HUES64 (cell line): ENCODE results near the gene KIAA1549.
"Not testable (repeated sequence)": the region's sequence is repeated elsewhere in the genome, so short reads cannot be mapped to it uniquely, and the experiment has no call there.

ENCODE experiments used
- H3K27ac ChIP-seq: 2 replicates; pipeline ENCODE4 v1.7.0; 2013; ENCODE audit warnings: low read depth, low read length, inconsistent platforms
- H3K27me3 ChIP-seq: 2 replicates; pipeline ENCODE4 v1.6.1; 2013; ENCODE audit warnings: mild to moderate bottlenecking, low read length; ENCODE audit not compliant: insufficient read depth
- H3K36me3 ChIP-seq: 2 replicates; pipeline ENCODE4 v1.6.1; 2013; ENCODE audit warnings: mild to moderate bottlenecking, low read length; ENCODE audit not compliant: insufficient read depth
- H3K4me1 ChIP-seq: 2 replicates; pipeline ENCODE4 v1.6.1; 2013; ENCODE audit warnings: mild to moderate bottlenecking, low read length, moderate library complexity; ENCODE audit not compliant: insufficient read depth
- H3K4me3 ChIP-seq: 2 replicates; pipeline ENCODE4 v1.5.1; 2013; ENCODE audit warnings: mild to moderate bottlenecking, low read length, moderate library complexity
- H3K9ac ChIP-seq: 2 replicates; pipeline ENCODE4 v1.6.1; 2013; ENCODE audit warnings: mild to moderate bottlenecking, low read depth, low read length
- H3K9me3 ChIP-seq: 2 replicates; pipeline ENCODE4 v1.6.1; 2013; ENCODE audit warnings: low read depth, low read length; ENCODE audit not compliant: insufficient read depth
- WGBS: fragments of 150-250, 120-280 bp; methylation state at CpG from one replicate; pipeline ENCODE4 v1.1.7; 2013; ENCODE audit warnings: missing lambda C conversion rate; 5-methylcytosine and 5-hydroxymethylcytosine counted together

Gene KIAA1549

DNA sequence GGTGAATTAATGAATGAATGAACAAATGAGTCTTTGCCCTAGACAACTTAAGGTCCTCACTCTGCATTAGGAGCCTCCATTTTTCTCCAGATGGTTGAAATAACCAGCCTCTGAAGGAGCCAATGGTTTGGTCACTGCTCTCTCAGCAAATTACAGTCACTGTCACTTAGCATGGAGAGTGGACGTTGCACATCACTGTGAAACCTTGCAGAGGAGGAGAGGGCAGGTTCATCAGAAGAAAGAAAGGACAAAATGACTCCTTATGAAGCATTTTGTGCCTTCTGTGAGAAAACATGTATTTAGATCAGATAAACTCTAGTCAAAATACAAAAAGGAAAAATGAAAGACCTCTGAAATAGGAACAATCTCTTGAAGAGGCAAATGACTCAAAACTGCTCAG is 176.6 kb downstream of the KIAA1549 start:
- H3K27me3 ChIP-seq = no peaks in the 10 kb centered on the region
- H3K9me3 ChIP-seq = no peaks in the 10 kb centered on the region
- no peaks in the 10 kb centered on the region for H3K36me3 ChIP-seq
- 77% methylated on average over 1 of the region's 1 CpG for WGBS
- no peaks in the 10 kb centered on the region for H3K4me1 ChIP-seq
- H3K9ac ChIP-seq = no peak overlapping the region
- H3K27ac ChIP-seq = no peak overlapping the region
- no peak overlapping the region for H3K4me3 ChIP-seq

DNA sequence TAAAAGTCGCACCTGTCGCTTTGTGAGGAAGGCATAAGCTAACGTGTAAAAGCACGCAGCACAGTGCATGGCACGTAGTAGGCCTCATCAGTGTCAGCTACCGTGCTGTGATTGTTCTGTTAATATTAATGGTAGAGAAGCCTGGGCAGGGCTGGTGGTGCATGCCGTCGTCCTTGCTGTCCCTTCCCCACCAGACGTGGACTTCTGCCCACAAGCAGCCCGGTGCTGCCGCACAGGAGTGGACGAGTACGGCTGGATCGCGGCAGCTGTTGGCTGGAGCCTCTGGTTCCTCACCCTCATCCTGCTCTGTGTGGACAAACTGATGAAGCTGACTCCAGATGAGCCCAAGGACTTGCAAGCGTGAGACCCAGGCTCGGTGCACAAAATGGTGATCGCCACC is 178.5 kb downstream of the KIAA1549 start:
- Histone ChIP-seq H3K36me3 (no peaks in the 10 kb centered on the region), H3K27ac (no peak overlapping the region), H3K9me3 (no peaks in the 10 kb centered on the region), H3K4me3 (no peak overlapping the region), H3K4me1 (peaks cover 7% of the 10 kb centered on the region), H3K27me3 (peaks cover 7% of the 10 kb centered on the region; the same call in 1 of the 2 replicates), H3K9ac (no peak overlapping the region)
- WGBS = 95% methylated on average over 18 of the region's 18 CpGs

DNA sequence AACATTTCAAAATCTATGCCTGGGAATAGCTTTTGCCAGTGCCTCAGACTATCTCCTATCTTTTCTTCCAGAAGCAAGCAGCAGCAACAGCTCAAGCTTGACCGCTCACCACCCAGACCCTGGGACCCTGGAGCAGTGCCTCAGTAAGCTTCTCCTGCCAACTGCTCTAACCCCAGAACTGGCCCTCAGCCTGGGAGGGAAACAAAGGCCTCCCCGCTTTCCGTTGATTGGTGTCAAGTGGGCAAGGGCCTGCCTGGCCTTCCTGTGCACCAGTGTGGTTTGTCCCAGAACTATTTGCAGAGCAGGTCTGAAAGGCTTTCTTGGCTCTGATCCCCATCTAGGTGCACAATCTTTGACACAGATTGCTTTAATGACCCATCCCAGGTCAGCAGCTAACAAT is 179.9 kb downstream of the KIAA1549 start:
- WGBS = 98% methylated on average over 3 of the region's 3 CpGs
- Histone ChIP-seq H3K27ac (no peak overlapping the region), H3K4me3 (no peak overlapping the region), H3K27me3 (peaks cover 7% of the 10 kb centered on the region; the same call in 1 of the 2 replicates), H3K9ac (no peak overlapping the region), H3K4me1 (peaks cover 9% of the 10 kb centered on the region), H3K36me3 (no peaks in the 10 kb centered on the region), H3K9me3 (no peaks in the 10 kb centered on the region)

DNA sequence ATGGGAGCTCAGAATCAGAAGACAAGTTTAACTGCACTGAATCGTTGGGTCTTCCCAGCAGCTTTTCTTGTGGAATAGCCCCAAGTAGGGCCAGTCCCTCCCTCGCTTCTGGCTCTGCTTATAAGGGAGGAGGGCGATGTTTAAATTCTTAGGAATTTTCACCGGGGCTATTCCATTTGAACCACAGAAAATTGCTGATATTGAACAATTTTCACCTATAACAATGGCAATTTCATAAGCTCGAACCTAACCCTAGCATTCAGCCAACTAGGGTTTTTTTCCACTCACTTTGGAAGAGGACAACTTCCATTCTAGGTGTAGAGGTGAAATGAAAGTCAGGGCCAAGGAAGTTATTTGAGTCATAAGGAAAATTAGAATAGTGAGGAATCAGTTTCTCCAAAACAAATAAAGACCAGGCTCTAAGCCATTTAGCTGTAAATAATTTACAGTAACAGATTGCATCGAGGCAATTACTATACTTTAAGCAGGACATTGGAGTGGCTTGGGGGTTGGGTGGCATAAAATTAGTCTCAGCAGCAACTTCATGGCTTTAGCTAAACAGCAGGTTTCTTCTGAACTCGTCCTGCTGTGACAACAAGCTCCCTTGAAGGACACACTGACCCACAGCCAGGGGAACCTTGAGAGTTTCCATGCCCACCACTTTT is 181.7 kb downstream of the KIAA1549 start:
- no peak overlapping the region for H3K27ac ChIP-seq
- no peaks in the 10 kb centered on the region for H3K9me3 ChIP-seq
- peaks cover 7% of the 10 kb centered on the region; the same call in 1 of the 2 replicates for H3K27me3 ChIP-seq
- H3K36me3 ChIP-seq = no peaks in the 10 kb centered on the region
- H3K9ac ChIP-seq = no peak overlapping the region
- no peak overlapping the region for H3K4me3 ChIP-seq
- 96% methylated on average over 7 of the region's 7 CpGs for WGBS
- peaks cover 9% of the 10 kb centered on the region for H3K4me1 ChIP-seq

DNA sequence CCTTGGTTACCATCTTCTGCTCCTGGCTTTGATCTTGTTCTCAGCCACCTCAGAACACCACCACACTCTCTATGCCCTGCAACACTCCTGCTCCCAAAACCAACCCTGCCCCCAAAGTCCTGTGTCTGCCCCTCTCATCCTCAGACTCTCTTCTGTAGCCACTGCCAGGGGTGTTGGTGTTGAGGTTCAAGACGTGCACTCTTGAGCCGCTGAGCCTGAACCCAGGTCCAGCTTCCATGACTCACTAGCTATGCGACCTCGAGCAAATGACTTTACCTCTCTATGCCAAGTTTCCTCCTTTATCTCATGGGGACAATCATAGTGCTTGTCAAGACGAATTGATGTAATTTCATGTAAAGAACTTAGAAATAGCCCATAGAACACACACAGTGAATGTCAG is 182.4 kb downstream of the KIAA1549 start:
- Histone ChIP-seq H3K9me3 (no peaks in the 10 kb centered on the region), H3K4me3 (no peak overlapping the region), H3K4me1 (peaks cover 9% of the 10 kb centered on the region), H3K27ac (no peak overlapping the region), H3K9ac (no peak overlapping the region), H3K36me3 (no peaks in the 10 kb centered on the region), H3K27me3 (peaks cover 7% of the 10 kb centered on the region; the same call in 1 of the 2 replicates)
- 86% methylated on average over 5 of the region's 5 CpGs for WGBS

DNA sequence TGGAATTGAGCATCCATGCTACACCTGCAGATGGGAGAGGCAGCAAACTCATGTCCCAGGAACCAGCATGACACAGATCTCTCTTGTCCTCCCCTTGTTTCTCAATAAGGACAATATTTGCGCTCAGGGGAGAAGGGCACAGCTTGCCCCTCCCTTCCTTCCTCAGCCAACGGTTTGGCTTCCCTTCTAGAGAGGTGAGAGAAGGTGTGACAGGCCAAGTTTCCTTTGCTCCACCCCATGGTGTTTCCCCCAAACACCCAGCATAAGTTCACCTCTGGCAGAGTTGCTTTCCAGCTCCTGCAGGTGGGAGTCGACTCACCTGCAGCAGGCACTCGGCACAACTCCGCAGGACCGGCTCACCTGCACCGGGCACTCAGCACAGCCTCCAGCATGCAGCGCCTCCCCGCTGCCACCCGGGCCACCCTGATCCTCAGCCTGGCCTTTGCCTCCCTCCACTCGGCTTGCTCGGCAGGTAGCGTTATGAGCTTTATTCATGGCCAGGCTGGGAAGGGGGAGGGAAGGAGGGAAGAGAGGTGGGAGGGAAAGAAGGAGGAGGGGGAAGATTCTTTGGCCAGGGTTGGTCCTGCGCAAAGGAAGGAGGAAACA is 183.4 kb downstream of the KIAA1549 start, which contains the start of the genes ATP6V0A4 and TMEM213:
ATP6V0A4 (minus strand) TSS at position 482 of the 606 bp plus-strand sequence. CDS start 26,949 bp downstream, outside the sequence.
TMEM213 (plus strand) TSS at position 280 of the 606 bp plus-strand sequence; CDS start at position 391, 111 bp downstream.
- H3K36me3 ChIP-seq = no peaks in the 10 kb centered on the region
- H3K27ac ChIP-seq = no peak within 1 kb of the TSS
- H3K9ac ChIP-seq = no peak within 1 kb of the TSS
- 15% methylated on average over 14 of the region's 14 CpGs for WGBS
- peaks cover 9% of the 10 kb centered on the region for H3K4me1 ChIP-seq
- H3K9me3 ChIP-seq = no peaks in the 10 kb centered on the region
- H3K4me3 ChIP-seq = peak within 1 kb of the TSS; percentile 26; the same call in 1 of the 2 replicates
- peaks cover 7% of the 10 kb centered on the region; the same call in 1 of the 2 replicates for H3K27me3 ChIP-seq

DNA sequence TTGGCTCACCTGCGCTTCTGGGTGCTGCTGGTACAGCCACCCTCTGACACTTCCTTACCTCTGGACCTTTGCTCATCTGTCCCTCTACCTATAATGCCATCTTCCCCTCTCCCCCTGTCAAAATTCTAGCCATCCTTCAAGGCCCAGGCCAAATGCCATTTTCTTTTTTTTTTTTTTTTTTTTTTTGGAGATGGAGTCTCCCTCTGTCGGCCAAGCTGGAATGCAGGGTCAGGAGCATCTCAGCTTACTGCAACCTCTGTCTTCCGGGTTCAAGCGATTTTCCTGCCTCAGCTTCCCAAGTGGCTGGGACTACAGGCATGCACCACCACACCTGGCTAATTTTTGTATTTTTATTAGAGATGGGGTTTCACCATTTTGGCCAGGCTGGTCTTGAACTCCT is 184.1 kb downstream of the KIAA1549 start:
- H3K4me1 ChIP-seq, H3K4me3 ChIP-seq, H3K36me3 ChIP-seq, H3K27me3 ChIP-seq, H3K9ac ChIP-seq, H3K9me3 ChIP-seq, H3K27ac ChIP-seq: not testable (repeated sequence)
- WGBS = 84% methylated on average over 4 of the region's 4 CpGs

DNA sequence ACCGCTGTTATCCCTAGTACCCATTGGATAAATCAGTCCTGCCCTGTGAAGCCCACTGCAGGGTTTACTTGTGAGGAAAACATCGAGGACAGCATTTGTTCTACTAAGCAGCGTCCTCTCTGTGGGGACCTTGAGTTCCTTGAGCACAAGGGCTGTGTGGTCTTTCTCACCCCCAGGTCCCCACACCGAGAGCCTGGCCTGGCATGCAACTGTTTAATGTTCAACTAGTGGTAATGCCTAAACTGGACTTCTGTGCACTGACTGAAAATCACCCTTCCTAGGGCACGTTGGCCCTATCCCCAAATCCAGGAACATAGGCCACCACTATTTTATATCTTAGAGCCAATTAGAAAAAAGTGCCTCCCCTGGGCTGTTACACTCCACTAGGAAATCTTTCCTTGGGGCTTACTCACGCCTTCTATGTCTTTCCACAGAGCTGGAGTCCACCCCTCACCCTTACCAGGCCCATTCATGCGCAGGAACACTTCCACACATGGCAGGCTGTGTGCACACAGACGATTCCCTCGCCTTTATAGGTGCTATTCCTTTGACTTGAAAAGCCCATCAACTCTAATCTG is 185.1 kb downstream of the KIAA1549 start:
- Histone ChIP-seq H3K4me1 (peaks cover 9% of the 10 kb centered on the region), H3K4me3 (no peak overlapping the region), H3K9me3 (no peaks in the 10 kb centered on the region), H3K27ac (no peak overlapping the region), H3K9ac (no peak overlapping the region), H3K27me3 (peaks cover 7% of the 10 kb centered on the region; the same call in 1 of the 2 replicates), H3K36me3 (no peaks in the 10 kb centered on the region)
- 91% methylated on average over 9 of the region's 9 CpGs for WGBS

DNA sequence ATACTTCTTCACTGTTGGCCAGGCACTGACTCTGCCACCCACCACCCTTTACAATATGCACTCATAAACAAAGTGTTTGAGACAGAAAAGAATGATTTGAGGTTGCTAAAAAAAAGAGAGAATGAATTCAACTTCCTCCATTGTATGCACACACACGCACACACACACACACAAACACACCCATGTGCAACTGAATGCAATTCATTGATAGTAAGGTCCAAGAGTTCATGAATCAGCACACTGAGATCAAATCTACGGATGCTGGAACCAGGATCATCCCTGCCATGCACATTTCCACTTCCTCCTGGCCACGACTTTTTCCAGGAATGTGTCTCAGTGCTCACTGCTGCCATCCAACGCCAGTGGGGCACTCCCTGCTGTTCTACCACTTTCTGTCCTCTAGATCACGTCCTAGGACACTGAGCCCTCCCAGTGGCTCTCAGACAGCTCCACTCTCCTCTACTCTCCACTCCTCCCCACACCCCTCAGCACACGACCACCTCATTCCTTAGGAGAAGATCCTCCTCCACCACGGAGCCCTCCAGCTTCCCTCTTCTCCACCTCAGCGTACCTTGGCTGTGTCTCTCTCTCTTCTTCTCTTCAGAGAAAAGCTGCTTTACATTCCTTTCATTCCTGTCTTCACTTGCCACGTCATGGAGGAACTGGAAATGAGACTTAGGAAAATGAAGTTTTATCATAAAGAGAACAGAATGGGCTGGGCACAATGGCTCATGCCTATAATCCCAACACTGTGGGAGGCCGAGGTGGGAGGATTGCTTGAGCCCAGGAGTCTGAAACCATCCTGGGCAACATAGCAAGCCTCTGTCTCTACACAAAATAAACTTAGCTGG is 195.4 kb downstream of the KIAA1549 start:
- H3K27ac ChIP-seq = no peak overlapping the region
- H3K4me1 ChIP-seq = no peaks in the 10 kb centered on the region
- 62% methylated on average over 9 of the region's 10 CpGs for WGBS
- H3K9ac ChIP-seq = no peak overlapping the region
- no peaks in the 10 kb centered on the region for H3K27me3 ChIP-seq
- no peaks in the 10 kb centered on the region for H3K9me3 ChIP-seq
- H3K36me3 ChIP-seq = no peaks in the 10 kb centered on the region
- H3K4me3 ChIP-seq = no peak overlapping the region

DNA sequence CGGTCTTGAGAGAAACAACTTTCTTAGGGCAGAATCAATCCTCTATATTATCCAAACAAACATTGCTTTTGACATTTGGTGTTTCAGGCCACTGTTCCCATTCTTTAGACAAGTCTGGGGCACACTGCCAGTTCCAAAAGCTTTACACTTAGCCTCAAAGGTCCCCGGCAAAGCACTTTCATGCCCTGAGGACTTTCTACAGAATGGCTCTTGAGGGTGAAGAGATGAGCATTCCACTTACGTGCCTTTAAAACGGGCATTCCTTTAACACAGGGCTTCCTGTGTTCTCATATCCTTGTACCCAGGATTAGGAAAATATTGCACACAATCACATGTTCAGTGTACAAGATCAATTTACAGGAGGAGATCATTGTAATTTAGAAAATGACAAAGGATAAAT is 196.5 kb downstream of the KIAA1549 start:
- H3K9ac ChIP-seq = no peak overlapping the region
- no peaks in the 10 kb centered on the region for H3K27me3 ChIP-seq
- no peaks in the 10 kb centered on the region for H3K36me3 ChIP-seq
- WGBS = 71% methylated on average over 4 of the region's 4 CpGs
- no peak overlapping the region for H3K27ac ChIP-seq
- H3K4me1 ChIP-seq = no peaks in the 10 kb centered on the region
- H3K9me3 ChIP-seq = no peaks in the 10 kb centered on the region
- H3K4me3 ChIP-seq = no peak overlapping the region
